HG03097 (cell line): Measurements from ENCODE around the gene MYL3.

ENCODE experiments used
- ATAC-seq: cut with Tn5 transposase; IDR thresholded peaks from one replicate; pipeline ENCODE4 v1.9.1; 2021; ENCODE audit not compliant: unreplicated experiment, low FRiP score

MYL3 gene

GRCh38 chr3:46900007-46900292, 36.7 kb upstream of the MYL3 start:
- ATAC-seq = no peak

- ATAC-seq = no peak
These were observed 36.1 kb upstream of the MYL3 start for GRCh38 chr3:46899151-46900006.

GRCh38 chr3:46898321-46899150, 35.3 kb upstream of the MYL3 start:
- ATAC-seq = no peak

- ATAC-seq = no peak
These were observed 34.6 kb upstream of the MYL3 start for GRCh38 chr3:46897829-46898320.

- ATAC-seq = no peak
These were observed 33.8 kb upstream of the MYL3 start for GRCh38 chr3:46897031-46897430.

- ATAC-seq = no peak
These were observed 33.1 kb upstream of the MYL3 start for GRCh38 chr3:46896386-46896785.

GRCh38 chr3:46895761-46896160, 32.5 kb upstream of the MYL3 start:
- no peak for ATAC-seq

GRCh38 chr3:46895204-46895660, 32.0 kb upstream of the MYL3 start:
- no peak for ATAC-seq

GRCh38 chr3:46894256-46894655, 31.0 kb upstream of the MYL3 start:
- no peak for ATAC-seq

GRCh38 chr3:46893763-46894162, 30.5 kb upstream of the MYL3 start:
- no peak for ATAC-seq

GRCh38 chr3:46893146-46893748, 30.0 kb upstream of the MYL3 start:
- no peak for ATAC-seq

GRCh38 chr3:46892285-46893145, 29.3 kb upstream of the MYL3 start:
- ATAC-seq = no peak

- no peak for ATAC-seq
These were observed 27.9 kb upstream of the MYL3 start for GRCh38 chr3:46891132-46891531.

GRCh38 chr3:46890132-46890531, 26.9 kb upstream of the MYL3 start:
- no peak for ATAC-seq

GRCh38 chr3:46889381-46890110, 26.3 kb upstream of the MYL3 start:
- ATAC-seq = no peak

- ATAC-seq = no peak
These were observed 25.5 kb upstream of the MYL3 start for GRCh38 chr3:46888705-46889104.

- ATAC-seq = no peak
These were observed 24.8 kb upstream of the MYL3 start for GRCh38 chr3:46887980-46888494.

GRCh38 chr3:46885612-46886011, 22.4 kb upstream of the MYL3 start:
- ATAC-seq = no peak

- ATAC-seq = no peak
These were observed 21.7 kb upstream of the MYL3 start for GRCh38 chr3:46884929-46885328.
